ENCODE results near the gene TIAM2. TPM values are rescaled to one million over a fixed set of nuclear protein-coding genes. Genes with fewer than 3 reads are reported as not detected.

The TIAM2 gene
- total and polyA plus RNA-seq, 9 donors: 9.1 to 15.6 (median 10.3) TPM

DNA sequence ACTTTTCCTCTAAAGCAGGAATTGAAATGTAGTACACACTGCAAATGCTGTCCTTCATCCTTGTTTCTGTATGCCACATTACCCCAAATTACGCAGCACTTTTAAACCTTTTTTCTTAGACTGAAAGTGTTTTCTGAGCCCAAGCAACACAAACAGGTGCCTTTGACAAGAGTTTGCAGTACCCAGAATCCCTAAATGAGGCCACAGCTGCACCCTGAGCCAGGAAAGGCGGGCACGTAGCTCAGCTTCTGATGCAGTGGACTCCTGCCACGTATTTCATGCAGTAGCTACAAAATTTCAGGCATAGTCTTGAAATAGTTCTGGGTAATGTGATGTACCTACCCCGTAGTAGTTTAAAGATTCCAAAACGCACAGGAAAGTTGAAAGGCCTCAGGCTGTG is 237.7 kb downstream of the TIAM2 start:
- Histone ChIP-seq H3K9me3 (no peaks in the 10 kb centered on the region), H3K27ac (no peak overlapping the region), H3K4me1 (ENCODE audit: insufficient read depth) (no peaks in the 10 kb centered on the region), H3K27me3 (no peaks in the 10 kb centered on the region), H3K36me3 (no peaks in the 10 kb centered on the region), H3K4me3 (no peak overlapping the region)
- TF ChIP-seq EP300 (IDR thresholded peaks at IDR 0.05): no peak
- TF ChIP-seq, protein P1, sequence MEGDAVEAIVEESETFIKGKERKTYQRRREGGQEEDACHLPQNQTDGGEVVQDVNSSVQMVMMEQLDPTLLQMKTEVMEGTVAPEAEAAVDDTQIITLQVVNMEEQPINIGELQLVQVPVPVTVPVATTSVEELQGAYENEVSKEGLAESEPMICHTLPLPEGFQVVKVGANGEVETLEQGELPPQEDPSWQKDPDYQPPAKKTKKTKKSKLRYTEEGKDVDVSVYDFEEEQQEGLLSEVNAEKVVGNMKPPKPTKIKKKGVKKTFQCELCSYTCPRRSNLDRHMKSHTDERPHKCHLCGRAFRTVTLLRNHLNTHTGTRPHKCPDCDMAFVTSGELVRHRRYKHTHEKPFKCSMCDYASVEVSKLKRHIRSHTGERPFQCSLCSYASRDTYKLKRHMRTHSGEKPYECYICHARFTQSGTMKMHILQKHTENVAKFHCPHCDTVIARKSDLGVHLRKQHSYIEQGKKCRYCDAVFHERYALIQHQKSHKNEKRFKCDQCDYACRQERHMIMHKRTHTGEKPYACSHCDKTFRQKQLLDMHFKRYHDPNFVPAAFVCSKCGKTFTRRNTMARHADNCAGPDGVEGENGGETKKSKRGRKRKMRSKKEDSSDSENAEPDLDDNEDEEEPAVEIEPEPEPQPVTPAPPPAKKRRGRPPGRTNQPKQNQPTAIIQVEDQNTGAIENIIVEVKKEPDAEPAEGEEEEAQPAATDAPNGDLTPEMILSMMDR (IDR thresholded peaks at IDR 0.05): no peak
- TF ChIP-seq POLR2A (IDR thresholded peaks at IDR 0.05): no peak
- WGBS, 3 donors: 79 to 97% (median 95%) methylated on average over 6 of the region's 6 CpGs
- no peak for DNase-seq
- intact Hi-C loops (cut with DNase I): no loop called here

DNA sequence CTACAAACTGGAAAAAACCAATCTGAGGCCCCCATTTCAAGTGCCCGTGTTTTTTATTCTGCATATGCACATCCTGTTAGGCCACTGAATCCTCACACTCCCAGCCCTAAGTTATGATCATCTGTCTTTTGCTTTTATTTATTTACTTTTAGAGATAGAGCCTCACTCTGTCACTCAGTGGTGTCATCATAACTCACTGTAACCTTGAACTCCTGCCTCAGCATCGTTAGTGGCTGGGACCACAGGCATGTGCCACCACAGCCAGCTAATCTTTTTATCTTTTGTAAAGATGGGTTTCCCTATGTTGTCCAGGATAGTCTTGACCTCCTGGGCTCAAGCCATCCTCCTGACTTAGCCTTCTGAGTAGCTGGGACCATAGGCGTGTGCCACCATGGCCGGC is 239.1 kb downstream of the TIAM2 start:
- H3K27ac ChIP-seq: no peak overlapping the region

DNA sequence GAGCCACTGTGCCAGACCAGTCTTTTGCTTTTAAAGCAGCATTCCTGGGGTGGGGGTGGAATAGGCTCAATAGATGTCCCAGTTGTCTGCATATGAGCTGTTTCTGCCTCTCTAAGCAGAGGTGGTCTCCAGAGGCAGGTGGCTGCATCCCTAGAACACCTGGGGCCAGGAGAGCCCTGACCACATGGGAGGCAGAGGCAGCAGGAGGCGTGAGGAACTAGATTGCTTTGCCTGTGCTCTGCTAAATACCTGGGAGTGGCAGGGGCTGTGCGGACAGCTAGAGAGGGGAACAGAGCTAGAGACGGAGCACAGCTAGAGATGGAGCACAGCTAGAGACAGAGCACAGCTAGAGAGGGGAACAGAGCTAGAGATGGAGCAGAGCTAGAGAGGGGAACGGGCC is 239.6 kb downstream of the TIAM2 start:
- no peaks in the 10 kb centered on the region for H3K27me3 ChIP-seq
- H3K36me3 ChIP-seq: no peaks in the 10 kb centered on the region
- H3K4me1 ChIP-seq (ENCODE audit: insufficient read depth): no peaks in the 10 kb centered on the region
- no peak for DNase-seq
- WGBS, 3 donors: 73 to 93% (median 77%) methylated on average over 4 of the region's 4 CpGs
- intact Hi-C loops (cut with DNase I): no loop called here
- no peaks in the 10 kb centered on the region for H3K9me3 ChIP-seq
- no peak overlapping the region for H3K27ac ChIP-seq
- no peak overlapping the region for H3K4me3 ChIP-seq
- TF ChIP-seq POLR2A (IDR thresholded peaks at IDR 0.05): no peak
- no peak for TF ChIP-seq EP300 (IDR thresholded peaks at IDR 0.05)
- TF ChIP-seq, protein P1 (IDR thresholded peaks at IDR 0.05): no peak

More for the DNA sequence above, 239.1 kb downstream of the TIAM2 start:
- Histone ChIP-seq H3K4me1 (ENCODE audit: insufficient read depth) (no peaks in the 10 kb centered on the region), H3K4me3 (no peak overlapping the region), H3K9me3 (no peaks in the 10 kb centered on the region), H3K27me3 (no peaks in the 10 kb centered on the region), H3K36me3 (no peaks in the 10 kb centered on the region)
- TF ChIP-seq POLR2A (IDR thresholded peaks at IDR 0.05): no peak
- no peak for TF ChIP-seq EP300 (IDR thresholded peaks at IDR 0.05)
- TF ChIP-seq, protein P1 (IDR thresholded peaks at IDR 0.05): no peak
- WGBS, 3 donors: 71 to 84% (median 72%) methylated on average over 4 of the region's 4 CpGs
- no peak for DNase-seq
- intact Hi-C loops (cut with DNase I): no loop called here

DNA sequence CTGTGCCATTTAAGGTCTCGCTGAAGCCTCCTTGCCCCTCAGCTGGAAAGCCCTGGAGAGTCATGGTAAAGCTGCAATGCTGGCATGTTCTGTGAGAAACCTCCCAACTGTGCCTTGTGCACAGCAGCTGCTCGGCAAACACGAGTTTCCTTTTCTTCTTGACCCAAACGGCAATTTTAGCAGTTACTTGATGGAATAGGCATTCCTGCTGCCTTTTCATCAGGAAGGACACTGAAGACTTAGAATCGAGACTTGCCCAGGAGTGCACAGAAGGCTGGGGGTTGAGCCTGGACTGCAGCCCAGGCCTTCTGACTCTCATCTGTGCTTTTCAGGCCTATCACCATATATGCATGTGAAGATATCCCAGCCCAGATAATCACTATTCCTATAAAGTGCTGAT is 240.0 kb downstream of the TIAM2 start:
- WGBS, 3 donors: 29 to 53% (median 34%) methylated on average over 5 of the region's 5 CpGs
- no peak for DNase-seq
- Histone ChIP-seq H3K27ac (no peak overlapping the region), H3K9me3 (no peaks in the 10 kb centered on the region), H3K4me1 (ENCODE audit: insufficient read depth) (no peaks in the 10 kb centered on the region), H3K36me3 (no peaks in the 10 kb centered on the region), H3K27me3 (no peaks in the 10 kb centered on the region), H3K4me3 (no peak overlapping the region)
- TF ChIP-seq POLR2A (IDR thresholded peaks at IDR 0.05): no peak
- TF ChIP-seq EP300 (IDR thresholded peaks at IDR 0.05): no peak
- TF ChIP-seq, protein P1 (IDR thresholded peaks at IDR 0.05): no peak
- intact Hi-C loops (cut with DNase I): no loop called here

Measured in ovary (tissue), 9 donors.